HCEC 1CT (cell line): ENCODE results near the gene ELOA.
"Not testable (repeated sequence)": the region's sequence is repeated elsewhere in the genome, so short reads cannot be mapped to it uniquely, and the experiment has no call there.

Experiments used
- DNase-seq: peaks from one replicate; pipeline ENCODE4 v3.0.0-alpha.2; 2017

ELOA gene

DNA sequence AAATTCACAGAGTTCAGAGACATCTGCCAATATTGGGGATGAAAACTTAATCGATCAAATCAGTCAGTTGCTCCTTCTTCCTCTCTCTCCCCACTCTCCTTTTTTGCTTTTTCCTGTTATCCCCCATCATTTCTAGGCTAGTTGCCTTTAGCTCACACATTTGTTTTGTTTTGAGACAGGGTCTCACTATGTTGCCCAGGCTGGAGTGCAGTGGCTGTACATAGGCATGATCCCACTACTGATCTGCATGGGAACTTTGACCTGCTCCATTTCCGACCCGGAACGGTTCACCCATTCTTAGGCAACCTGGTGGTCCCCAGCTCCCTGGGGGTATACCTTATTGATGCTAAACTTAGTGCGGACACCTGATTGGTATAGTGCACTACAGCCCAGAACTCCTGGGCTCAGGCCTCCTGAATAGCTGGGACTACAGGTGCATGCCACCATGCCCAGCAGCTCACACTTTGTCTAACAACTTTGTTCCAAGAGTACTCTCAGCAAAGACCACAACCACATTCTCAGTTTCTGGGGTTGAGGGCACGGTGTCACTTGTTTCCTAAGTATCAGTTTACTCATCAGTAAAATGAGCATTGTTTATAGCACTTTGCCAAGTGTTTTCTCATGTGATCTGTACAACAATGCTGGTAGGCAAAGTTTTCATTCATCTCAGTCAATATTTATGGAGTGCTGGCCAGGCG is 6.7 kb upstream of the ELOA start:
- no peak for DNase-seq

DNA sequence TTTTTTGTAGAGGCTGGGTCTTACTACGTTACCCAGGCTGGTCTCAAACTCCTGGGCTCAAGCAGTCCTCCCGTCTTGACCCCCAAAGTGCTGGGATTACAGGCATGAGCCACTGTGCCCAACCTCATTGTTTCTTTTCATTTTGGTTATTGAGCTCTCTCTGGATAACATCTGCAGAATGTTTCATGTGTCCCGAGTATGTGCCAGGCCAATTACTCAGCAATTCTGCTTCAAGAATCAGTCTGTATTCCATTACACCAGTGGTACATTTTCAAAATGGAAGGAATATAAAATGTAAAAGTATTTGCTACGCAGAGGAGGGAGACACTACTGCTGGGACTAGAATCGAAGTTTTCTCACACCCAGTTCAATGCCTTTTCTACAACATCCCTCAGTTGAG is 1.7 kb upstream of the ELOA start:
- DNase-seq, result no peak

DNA sequence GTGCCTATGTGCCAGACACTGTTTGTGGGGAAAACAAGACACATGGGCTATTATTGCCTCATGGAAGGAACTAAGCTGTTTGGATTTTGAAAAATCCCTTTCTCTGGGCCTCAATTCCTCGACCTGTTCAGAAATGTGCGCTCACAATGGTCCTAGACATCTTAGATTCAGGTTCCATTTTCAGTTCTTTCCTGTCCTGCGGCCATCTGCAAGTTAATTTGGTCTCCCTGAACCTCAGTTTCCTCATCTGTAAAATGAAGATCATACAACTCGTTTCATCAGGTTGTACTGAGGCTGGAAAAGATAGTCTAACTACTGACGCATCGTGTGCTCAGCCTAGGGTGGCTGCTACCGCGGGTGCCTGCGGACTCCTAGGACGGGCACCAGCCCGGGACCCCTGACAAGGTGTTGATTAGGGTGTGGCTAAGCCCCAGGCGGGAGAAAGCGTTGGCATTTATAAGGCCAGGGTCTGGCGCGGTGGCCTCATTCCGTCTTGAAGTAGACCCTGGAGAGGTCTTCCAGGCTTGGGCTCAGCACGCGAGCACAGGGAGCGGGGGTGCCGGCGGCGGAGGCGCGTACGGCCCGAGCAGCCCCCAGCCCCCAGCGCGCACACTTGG is 493 bp upstream of the ELOA start:
- DNase-seq, result peak; percentile 4

DNA sequence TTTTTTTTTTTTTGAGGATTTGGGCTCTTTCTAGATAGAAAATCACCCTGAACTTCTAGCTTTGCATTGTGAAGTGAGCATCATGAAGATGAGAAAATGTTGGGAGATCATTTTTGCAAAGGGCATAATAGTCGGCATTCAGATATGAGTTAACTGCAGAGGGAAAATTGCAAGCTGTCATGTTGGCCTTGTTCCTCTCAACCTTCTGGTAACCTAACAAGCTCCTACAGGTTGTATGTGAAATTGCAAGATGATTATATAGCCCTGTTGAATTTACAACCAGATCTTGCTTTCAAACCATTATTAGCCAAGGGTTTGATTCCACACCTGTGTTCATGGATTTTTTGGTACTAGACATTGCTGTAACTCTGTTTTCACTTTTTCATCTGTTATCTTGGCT is 2.2 kb downstream of the ELOA start:
- peak; percentile 51 for DNase-seq

DNA sequence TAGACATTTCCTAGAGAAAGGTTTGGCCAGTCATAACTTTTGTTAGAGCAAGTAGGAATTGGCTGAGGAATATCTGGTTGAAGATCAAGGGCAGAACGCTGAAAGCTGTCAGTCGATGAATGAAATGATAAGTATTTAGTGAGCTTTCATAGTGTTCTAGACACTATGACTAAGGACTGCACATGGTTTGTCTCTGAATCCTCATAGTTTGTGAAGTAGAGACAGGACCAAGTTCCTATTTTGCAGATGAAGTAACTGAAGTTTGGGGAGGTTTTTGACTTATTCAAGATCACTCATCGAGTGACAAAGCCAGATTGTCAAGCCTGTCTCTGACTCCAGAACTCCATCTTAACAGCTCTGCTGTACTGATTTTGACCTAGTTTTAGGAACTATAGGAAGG is 4.7 kb downstream of the ELOA start:
- DNase-seq, result no peak

- DNase-seq, result peak; percentile 58
Observed at GRCh38 chr1:23751050-23751814, 8.0 kb downstream of the ELOA start.

DNA sequence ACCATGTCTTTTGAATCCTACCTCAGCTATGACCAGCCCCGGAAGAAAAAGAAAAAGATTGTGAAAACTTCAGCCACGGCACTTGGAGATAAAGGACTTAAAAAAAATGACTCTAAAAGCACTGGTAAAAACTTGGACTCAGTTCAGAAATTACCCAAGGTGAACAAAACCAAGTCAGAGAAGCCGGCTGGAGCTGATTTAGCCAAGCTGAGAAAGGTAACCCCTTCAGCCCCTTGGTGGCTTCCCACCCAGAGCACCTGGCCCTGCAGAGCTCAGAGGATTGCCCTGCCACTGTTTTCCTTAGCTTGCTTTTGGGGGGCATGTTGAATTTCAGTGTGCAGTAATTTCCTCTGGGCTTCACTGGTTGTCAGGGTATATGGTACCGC is 8.5 kb downstream of the ELOA start:
- no peak for DNase-seq

DNA sequence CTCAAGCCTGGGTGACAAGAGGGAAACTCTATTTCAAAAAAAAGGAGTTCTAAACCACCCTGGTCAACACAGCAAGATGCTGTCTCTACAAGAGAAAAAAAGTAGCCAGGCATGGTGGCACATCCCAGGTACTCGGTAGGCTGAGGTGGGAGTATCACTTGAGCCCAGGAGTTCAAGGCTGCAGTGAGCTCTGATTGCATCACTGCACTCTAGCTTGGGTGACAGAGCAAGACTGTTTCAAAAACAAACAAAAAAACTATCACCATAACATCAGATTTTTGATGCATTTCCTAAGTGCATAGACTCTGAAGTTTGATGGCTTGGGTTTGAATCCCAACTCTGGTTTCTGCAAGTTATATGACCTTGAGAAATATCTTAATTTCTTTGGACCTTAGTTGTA is 9.6 kb downstream of the ELOA start:
- DNase-seq, result no peak

DNA sequence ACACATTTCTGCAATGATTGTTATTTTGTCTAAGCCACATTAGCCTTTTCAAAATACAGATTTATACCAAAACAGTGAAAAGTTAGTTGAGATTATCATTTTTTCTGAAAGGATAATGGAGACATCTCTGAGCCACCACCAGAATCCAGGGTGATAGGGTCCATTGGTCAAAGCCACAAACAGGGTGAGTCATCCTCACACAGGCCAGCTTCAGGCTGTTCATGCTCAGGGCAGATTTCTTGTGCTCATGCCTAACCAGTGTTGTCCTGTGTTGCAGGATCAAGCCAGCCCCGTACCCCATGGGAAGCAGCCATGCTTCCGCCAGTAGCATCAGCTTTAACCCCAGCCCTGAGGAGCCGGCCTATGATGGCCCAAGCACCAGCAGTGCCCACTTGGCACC is 13.4 kb downstream of the ELOA start:
- peak; percentile 60 for DNase-seq

- DNase-seq, result no peak
Observed at GRCh38 chr1:23757812-23758211, 14.5 kb downstream of the ELOA start.

DNA sequence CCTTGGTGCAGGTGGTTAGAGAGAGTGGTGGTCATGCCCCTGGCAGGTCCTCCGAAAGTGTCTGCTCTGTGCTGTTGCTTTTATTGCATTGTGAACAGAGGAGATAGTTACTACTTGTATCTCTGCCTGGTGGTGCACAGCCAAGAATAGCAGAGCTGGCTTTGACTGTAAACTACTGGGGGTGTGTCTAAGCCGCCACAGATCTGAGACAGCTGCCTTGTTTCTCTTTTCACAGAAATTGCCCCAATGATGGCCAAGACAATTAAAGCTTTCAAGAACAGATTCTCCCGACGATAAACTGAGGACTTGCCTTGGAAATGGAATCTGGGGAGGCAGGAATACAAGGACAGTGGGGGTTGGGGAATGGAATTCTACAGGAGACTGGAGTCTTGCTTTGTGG is 16.0 kb downstream of the ELOA start:
- DNase-seq, result no peak

DNA sequence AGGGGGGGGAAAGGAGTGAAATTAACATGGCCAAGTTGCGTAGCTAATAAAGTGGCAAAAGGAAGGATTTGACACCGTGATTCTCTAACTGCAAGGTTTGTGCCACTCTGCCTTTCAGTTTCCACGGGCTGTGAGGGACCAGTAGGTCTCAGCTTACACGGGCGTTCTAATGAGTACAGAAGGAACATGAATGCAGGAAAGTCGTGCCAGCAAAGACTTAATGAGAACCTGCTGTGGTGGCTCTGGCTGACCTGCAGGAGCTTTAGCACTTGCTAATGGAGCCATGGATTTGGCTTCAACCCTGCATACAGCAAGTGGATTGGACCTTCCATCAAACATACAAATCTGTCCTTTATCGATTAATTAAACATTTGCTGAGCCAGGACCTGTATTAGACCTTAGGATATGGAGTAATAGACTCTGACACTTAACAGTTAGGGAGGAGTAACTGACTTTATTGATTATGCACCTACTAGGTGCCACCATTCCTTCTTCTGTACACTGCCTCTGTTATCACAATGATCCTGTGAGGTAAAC is 19.8 kb downstream of the ELOA start:
- DNase-seq, result no peak

DNA sequence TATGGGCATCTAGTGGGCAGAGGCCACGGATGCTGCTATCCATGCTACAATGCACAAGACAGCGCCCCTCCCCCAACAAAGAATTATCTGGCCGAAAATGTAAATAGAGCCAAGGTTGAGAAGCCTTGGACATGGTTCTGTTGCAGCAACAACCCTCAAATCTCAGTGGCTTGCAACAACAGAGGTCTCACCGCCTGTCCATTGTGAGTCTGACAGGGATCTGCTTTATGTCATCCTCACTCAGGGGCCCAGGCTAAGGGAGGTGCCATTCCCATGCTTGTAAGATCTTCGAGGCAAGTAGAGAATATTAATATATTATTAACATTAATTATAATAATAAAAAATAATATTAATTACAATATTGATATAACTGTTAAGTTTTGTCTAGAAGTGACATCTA is 25.5 kb downstream of the ELOA start:
- no peak for DNase-seq

- peak; percentile 71 for DNase-seq
Observed at GRCh38 chr1:23772049-23772853, 29.0 kb downstream of the ELOA start.

DNA sequence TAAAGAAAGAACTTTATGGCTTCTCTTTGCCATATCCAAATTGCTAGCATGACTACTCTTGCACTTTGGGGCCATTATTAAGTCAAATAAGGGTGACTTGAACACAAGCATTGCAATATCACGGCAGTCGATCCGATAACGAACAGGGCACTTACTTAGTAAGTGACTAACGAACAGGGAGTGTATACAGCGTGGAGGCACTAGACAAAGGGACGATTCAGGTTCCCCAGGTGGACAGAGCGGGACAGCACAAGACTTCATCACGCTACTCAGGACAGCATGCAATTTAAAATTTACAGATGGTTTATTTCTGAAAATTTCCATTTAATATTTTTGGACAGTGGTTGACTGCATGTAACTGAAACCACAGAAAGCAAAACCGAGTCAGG is 29.6 kb downstream of the ELOA start:
- DNase-seq, result no peak

GRCh38 chr1:23774174-23774880 is 31.1 kb downstream of the ELOA start:
- no peak for DNase-seq

- DNase-seq, result no peak
Observed at GRCh38 chr1:23776217-23776616, 32.9 kb downstream of the ELOA start.

GRCh38 chr1:23777979-23778814 is 34.9 kb downstream of the ELOA start, which contains the start of gene PITHD1:
Gene PITHD1, plus strand, starts transcription at chr1:23778418. Its CDS starts 98 bp downstream, at chr1:23778516.
- DNase-seq, result peak; percentile 78

DNA sequence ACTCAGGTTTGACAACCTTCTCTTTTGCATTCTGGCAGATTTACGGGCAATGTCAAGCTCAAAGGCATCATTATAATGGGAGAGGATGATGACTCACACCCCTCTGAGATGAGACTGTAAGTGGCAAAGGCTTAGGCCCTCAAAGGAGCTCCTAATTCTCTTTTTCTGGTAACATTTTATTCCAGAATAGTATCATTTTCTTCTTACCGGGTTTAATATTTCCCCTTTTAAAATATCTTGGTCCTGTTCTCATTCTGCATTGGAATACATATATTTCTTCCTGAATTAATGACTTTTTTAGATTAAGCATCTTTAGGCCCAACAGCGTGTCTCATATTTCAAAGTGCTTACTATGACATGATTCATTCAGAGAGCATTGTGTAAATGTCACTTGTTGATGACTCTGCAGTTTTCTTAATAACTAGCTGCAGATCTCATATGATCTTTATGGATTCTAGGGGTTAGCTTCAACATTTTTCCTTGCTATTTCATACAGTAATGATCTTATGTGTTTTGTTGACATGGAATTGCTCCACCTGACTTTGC is 36.6 kb downstream of the ELOA start:
- peak; percentile 71 for DNase-seq

GRCh38 chr1:23783141-23783540 is 39.9 kb downstream of the ELOA start:
- not testable (repeated sequence) for DNase-seq

DNA sequence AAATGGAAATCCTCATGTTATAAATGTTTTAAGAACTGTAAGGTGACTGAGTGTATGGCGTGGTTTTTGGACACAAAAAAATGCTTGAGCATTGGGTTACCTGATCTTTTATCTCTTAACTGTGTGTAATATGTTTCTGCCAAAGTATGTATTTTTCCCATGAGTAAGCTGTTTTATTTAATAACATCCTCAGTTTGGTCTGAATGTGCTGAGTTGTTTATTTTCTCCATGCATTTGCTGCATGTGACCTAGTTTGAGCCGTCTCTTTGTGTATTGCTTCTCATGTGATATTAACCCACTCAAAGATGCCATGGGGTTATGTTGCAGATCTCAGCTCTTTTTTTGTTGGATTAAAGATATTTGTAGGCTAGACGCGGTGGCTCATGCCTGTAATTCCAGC is 41.6 kb downstream of the ELOA start:
- no peak for DNase-seq
